Fibroblast of peridontal ligament (primary cell): Measurements from ENCODE around the gene PNPLA7.
A peak's percentile ranks its signal among the peaks of the same experiment; 100 is the strongest.
"Not testable (repeated sequence)": the region's sequence is repeated elsewhere in the genome, so short reads cannot be mapped to it uniquely, and the experiment has no call there.

ENCODE experiments used
- DNase-seq: peaks from one replicate; pipeline ENCODE4 v3.0.0-alpha.2; 2010; ENCODE audit errors: extremely low read depth

PNPLA7 gene

DNA sequence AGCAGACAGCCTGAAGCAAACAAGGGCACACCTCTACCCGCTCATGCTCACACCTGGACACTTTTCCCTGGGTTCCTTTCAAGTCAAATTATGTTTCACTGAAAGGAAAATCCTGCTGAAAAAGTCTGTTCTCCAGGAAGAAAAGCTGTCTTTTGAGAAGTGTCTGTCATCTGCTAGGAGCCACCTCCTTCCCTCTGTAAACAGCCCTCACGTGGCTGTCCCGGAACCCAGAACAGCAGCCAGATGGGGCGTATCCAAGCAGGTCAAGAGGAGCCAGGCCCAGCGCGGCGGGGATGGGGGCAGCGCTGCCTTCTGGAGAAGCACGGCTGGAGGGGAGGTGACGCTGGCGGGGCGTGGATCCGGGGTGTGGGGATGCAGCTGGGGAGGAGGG is at the start of gene PNPLA7:
Gene PNPLA7 (minus strand): TSS at position 172 of the 391 bp plus-strand sequence. CDS start 205 bp downstream, outside the sequence.
- peak; percentile 53 for DNase-seq

GRCh38 chr9:137598943-137599342 is 48.7 kb upstream of the PNPLA7 start:
- DNase-seq = no peak

DNA sequence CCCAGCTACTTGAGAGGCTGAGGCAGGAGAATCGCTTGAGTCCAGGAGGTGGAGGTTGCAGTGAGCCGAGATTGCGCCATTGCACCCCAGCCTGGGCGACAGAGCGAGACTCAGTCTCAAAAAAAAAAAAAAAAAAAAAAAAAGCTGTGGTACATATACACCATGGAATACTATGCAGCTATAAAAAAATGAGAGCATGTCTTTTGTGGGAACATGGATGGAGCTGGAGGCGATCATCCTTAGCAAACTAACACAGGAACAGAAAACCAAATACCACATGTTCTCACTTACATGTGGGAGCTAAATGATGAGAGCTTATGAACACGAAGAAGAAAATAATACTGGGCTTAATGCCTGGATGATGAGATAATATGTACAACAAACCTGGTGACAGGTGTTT is 46.4 kb upstream of the PNPLA7 start:
- not testable (repeated sequence) for DNase-seq

- no peak for DNase-seq
Observed at GRCh38 chr9:137593176-137593575, 43.0 kb upstream of the PNPLA7 start.

GRCh38 chr9:137592767-137593166 is 42.6 kb upstream of the PNPLA7 start:
- DNase-seq = no peak

- peak; percentile 72 for DNase-seq
Observed at GRCh38 chr9:137590469-137591383, 40.5 kb upstream of the PNPLA7 start, which contains the start of gene ZMYND19. TSS of gene ZMYND19 (minus strand) at chr9:137590512. CDS start at chr9:137590263, 249 bp downstream.

DNA sequence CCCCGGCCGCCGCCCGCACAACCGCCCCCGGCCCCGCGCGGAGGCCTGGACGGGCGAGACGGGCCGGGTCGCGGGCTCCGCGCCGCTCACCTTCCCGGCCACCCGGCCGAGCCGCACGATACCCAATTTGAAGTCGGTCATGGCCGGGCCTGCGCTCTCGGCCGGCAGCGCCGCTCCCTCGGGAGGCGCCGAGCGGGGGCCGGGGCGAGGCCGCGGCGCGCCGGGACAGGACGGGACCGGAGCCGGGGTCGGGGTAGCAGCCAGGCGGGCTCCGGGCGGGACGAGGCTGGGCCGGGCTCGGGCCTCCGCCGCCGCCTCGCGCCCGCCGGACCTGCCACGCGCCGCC is 39.9 kb upstream of the PNPLA7 start:
- DNase-seq = no peak

GRCh38 chr9:137589441-137590122 is 39.4 kb upstream of the PNPLA7 start:
- peak; percentile 6 for DNase-seq

- DNase-seq = peak; percentile 43
Observed at GRCh38 chr9:137588891-137589290, 38.7 kb upstream of the PNPLA7 start.

GRCh38 chr9:137588311-137588710 is 38.1 kb upstream of the PNPLA7 start:
- no peak for DNase-seq

DNA sequence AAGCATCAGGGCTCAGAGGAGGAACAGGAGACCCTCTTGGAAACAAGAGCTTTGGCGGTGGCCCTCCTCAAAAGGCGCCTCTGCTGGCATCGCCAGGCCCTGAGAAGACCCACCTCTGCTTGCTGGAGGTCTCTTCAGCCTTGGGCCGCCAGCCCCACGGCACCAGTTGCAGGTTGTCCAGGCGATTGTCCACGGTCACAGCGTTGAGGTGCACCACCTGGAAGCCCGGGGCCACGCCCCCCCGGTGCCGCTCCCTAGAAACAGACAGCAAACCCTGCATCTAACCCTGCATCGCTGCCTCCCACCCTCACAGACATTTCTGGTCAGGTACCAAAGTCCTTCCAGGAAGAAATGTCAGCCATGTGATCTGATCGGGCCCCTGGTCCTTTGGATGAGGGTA is 36.7 kb upstream of the PNPLA7 start:
- no peak for DNase-seq

GRCh38 chr9:137583957-137584356 is 33.8 kb upstream of the PNPLA7 start:
- DNase-seq = no peak

- no peak for DNase-seq
Observed at GRCh38 chr9:137583347-137583746, 33.1 kb upstream of the PNPLA7 start.

GRCh38 chr9:137582286-137582860 is 32.2 kb upstream of the PNPLA7 start:
- DNase-seq = peak; percentile 9

- DNase-seq = no peak
Observed at GRCh38 chr9:137581361-137582285, 31.4 kb upstream of the PNPLA7 start.

DNA sequence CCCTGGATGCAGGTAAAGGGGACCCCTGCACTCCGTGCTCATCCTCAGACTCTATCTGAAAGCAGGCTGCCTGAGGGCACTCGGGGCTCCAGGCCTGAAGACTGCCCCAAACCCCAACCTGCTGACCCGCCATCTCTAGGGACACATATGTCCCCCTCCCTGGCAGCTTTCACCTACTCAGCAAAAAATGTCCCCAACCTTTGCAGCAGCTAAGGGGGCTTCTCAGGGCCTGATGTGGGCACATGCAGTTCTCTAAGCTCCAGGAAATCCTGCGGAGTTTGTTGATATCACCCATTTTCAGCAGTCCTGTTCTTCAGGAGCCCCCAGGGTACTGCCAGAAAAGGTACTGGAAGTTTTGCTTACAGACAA is 30.7 kb upstream of the PNPLA7 start:
- DNase-seq = no peak

- DNase-seq = no peak
Observed at GRCh38 chr9:137580209-137580953, 30.2 kb upstream of the PNPLA7 start.

- DNase-seq = no peak
Observed at GRCh38 chr9:137579259-137579604, 29.0 kb upstream of the PNPLA7 start.

DNA sequence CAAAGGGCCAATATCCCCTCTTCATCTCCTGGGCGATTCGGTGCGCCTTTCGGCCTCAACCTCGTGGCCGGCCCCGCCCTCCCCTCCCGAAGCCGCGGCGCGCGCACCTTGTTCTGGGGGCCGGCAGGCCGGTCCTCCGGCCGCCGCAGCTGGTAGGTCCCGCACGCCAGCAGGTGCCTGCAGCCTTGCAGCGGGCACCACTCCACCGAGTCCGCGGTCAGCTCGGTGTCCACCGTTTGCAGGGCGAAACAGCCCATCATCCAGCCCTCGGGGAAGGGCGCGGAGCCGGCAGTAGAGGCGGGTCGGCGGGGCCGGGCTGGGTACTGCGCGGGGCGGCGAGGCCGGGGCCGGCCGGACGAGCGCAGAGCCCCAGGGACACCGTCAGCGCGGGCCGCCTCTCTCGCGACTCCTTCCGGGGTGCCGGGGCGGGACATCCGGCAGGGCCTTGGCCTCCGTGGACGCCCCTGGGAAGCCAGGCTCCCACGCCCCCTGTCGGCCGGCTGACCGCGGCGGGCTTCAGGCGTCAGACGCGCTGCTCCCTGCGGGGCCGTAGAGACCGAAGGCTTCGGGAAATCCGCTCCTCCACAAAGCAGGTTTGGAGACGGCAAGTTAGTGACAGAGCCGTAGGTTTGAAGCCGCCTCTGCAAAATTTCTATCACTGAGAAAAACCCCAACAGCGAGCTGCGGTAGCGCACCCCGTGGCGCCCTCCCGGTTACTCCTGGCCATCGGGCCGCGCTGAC is 28.5 kb upstream of the PNPLA7 start, which contains the start of gene DPH7:
Gene DPH7 (minus strand): TSS at position 408 of the 741 bp plus-strand sequence. CDS start 148 bp downstream, at position 260.
- peak; percentile 80 for DNase-seq
